ENCODE data around the gene ZNF598. TPM values are rescaled to one million over a fixed set of nuclear protein-coding genes. Genes with fewer than 3 reads are reported as not detected.

The ZNF598 gene
- total RNA-seq, 1 experiment from 2014 or later = 57.4 TPM

- POLR2A ChIA-PET = no interaction called here
- H3K4me2 ChIP-seq (ENCODE audit: low read length) = no peak overlapping the region
These were observed 26.8 kb upstream of the ZNF598 start for GRCh38 chr16:2036200-2036966.

More at GRCh38 chr16:2036200-2036966, 26.8 kb upstream of the ZNF598 start:
- H3K27me3 ChIP-seq (ENCODE audit: insufficient read depth, low read length) = no peaks in the 10 kb centered on the region
- H3K9me2 ChIP-seq (ENCODE audit: insufficient read depth) = no peaks in the 10 kb centered on the region
- RAD21 ChIA-PET (ENCODE audit: low non-redundant PET in 1 of 2, low total read pairs in 2 of 2, uncharacterized antibody in 2 of 2, unreplicated experiment in 2 of 2) = no interaction called here
- BruUV-seq (replicated peaks) = no TSS peak
- intact Hi-C loops (cut with micrococcal nuclease) = no loop called here
- ATAC-seq = no peak
- H3K79me2 ChIP-seq (ENCODE audit: insufficient read depth, low read length) = no peaks in the 10 kb centered on the region
- H3K9me3 ChIP-seq (ENCODE audit: control insufficient read depth in 1 of 2, insufficient read depth in 1 of 2, low read depth in 1 of 2, low read length in 2 of 2) = no peaks in the 10 kb centered on the region
- H4K20me1 ChIP-seq (ENCODE audit: insufficient read depth) = no peaks in the 10 kb centered on the region
- no peak overlapping the region for H2AFZ ChIP-seq (ENCODE audit: low read depth, low read length, poor library complexity, severe bottlenecking)
- CTCF ChIA-PET = no interaction called here
- H3K27ac ChIP-seq (ENCODE audit: low read depth, low read length) = no peak overlapping the region
- no peak overlapping the region for H3K9ac ChIP-seq (ENCODE audit: low read length)
- TF ChIP-seq, protein P1, sequence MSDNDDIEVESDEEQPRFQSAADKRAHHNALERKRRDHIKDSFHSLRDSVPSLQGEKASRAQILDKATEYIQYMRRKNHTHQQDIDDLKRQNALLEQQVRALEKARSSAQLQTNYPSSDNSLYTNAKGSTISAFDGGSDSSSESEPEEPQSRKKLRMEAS (IDR thresholded peaks at IDR 0.05) = no peak
- TF ChIP-seq ZFX (IDR thresholded peaks at IDR 0.05) (no peak), TCF7L2 (IDR thresholded peaks at IDR 0.05; ENCODE audit: borderline replicate concordance, extremely low read depth, insufficient read depth, insufficient read length) (no peak), JUND (IDR thresholded peaks at IDR 0.05) (no peak), SP1 (IDR thresholded peaks at IDR 0.05; ENCODE audit: low read depth) (no peak), ZBTB33 (IDR thresholded peaks at IDR 0.05; ENCODE audit: extremely low read depth, insufficient replicate concordance, low read length) (no peak)
- H3K36me3 ChIP-seq (ENCODE audit: control insufficient read depth in 1 of 2, insufficient read depth in 2 of 2, low read length in 2 of 2) = no peaks in the 10 kb centered on the region
- H3K4me1 ChIP-seq (ENCODE audit: control insufficient read depth in 1 of 2, insufficient read depth in 2 of 2, low read length in 2 of 2) = peaks cover 3 to 18% of the 10 kb centered on the region in 2 experiments; a peak in 2 of 4 replicates
- no peak for DNase-seq (ENCODE audit: low read depth, low spot score)
- H3K4me3 ChIP-seq (replicated peaks in 1 of 2; ENCODE audit: low read depth in 1 of 2, low read length in 2 of 2) = no peak overlapping the region
